Measurements from ENCODE around the gene UBE2E2.

DNA sequence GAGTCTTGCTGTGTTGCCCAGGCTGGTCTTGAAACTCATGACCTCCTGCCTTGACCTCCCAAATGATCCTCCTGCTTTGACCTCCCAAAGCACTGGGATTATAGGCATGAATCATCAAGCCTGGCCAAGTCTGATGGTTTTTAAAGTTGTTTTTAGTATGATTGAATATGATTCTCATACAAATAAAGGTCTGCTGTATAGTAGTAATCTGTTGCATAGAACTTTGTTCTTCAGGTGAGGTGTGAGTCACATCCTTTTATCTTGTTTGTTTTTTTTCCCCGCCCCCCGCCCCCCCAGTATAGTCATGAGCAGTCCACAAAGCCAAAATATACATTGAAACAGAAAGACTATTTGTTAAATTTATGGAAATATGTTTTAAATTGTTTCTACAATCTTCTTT lies 39.0 kb downstream of the UBE2E2 start:
- TF ChIP-seq, protein P1, sequence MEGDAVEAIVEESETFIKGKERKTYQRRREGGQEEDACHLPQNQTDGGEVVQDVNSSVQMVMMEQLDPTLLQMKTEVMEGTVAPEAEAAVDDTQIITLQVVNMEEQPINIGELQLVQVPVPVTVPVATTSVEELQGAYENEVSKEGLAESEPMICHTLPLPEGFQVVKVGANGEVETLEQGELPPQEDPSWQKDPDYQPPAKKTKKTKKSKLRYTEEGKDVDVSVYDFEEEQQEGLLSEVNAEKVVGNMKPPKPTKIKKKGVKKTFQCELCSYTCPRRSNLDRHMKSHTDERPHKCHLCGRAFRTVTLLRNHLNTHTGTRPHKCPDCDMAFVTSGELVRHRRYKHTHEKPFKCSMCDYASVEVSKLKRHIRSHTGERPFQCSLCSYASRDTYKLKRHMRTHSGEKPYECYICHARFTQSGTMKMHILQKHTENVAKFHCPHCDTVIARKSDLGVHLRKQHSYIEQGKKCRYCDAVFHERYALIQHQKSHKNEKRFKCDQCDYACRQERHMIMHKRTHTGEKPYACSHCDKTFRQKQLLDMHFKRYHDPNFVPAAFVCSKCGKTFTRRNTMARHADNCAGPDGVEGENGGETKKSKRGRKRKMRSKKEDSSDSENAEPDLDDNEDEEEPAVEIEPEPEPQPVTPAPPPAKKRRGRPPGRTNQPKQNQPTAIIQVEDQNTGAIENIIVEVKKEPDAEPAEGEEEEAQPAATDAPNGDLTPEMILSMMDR (IDR thresholded peaks at IDR 0.05; ENCODE audit: low read length) = no peak
- no peak for TF ChIP-seq EZH2 (IDR thresholded peaks at IDR 0.05; ENCODE audit: borderline replicate concordance, low read length)
